ENCODE results near the gene SLC37A1. TPM values are rescaled to one million over a fixed set of nuclear protein-coding genes. Genes with fewer than 3 reads are reported as not detected.

The SLC37A1 gene
- total and polyA plus RNA-seq, 9 of the 15 experiments (the other 6 are each of a cell fraction or from before 2014, with no cell fraction given), result 0.06 to 3.4 (median 0.40) TPM

DNA sequence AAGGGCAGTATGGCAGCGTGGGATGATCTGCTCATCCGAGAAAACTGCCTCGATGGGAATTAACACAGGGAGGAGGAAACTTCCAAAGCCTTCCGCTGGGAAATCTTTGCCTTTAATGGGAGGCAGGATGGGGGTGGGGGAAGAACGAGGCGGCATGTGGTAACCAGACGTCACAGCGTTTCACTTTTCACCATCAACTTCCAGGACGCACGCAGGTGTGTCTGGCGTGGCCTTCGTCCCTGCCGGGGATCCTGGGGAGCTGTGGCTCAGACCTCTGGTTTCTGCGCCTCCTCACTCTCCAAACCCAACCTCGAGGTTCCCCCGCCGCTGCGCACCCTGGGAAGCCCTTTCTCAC lies 17.9 kb upstream of the SLC37A1 start (continued):
- TF ChIP-seq ILK (tag; IDR thresholded peaks at IDR 0.05; ENCODE audit: borderline replicate concordance, low read depth) (no peak), HMBOX1 (IDR thresholded peaks at IDR 0.05) (no peak), SAFB2 (IDR thresholded peaks at IDR 0.05; ENCODE audit: borderline replicate concordance, low read depth, low read length, severe bottlenecking) (no peak), RBM17 (IDR thresholded peaks at IDR 0.05; ENCODE audit: borderline replicate concordance, low read depth, low read length) (no peak), TAL1 (IDR thresholded peaks at IDR 0.05) (no peak)

- H3K4me1 ChIP-seq (replicated peaks in 1 of 2; ENCODE audit: control insufficient read depth in 2 of 2, insufficient read depth in 2 of 2, low read length in 2 of 2), result peaks cover 15 to 16% of the 10 kb centered on the region in 2 experiments; a peak in 4 of 5 replicates
- H3K4me3 ChIP-seq, result peak within 1 kb of the TSS; percentile 44
- in situ Hi-C loops (cut with MboI), result no loop called here
- no peaks in the 10 kb centered on the region for H3K79me2 ChIP-seq (ENCODE audit: control insufficient read depth, insufficient read depth, low read length)
- peak within 1 kb of the TSS; percentile 77 for H2AFZ ChIP-seq (ENCODE audit: low read depth, low read length)
- POLR2A ChIA-PET, result interaction anchor here (1.0 to 1.8 kb wide), 3 partner anchors 9 to 286 kb away, joined by 3 to 7 read pairs (median 4); no protein-coding TSS in a partner anchor
- no peaks in the 10 kb centered on the region for H3K36me3 ChIP-seq (ENCODE audit: control insufficient read depth, insufficient read depth, low read length)
- H3K9ac ChIP-seq (ENCODE audit: insufficient read depth in 1 of 2, low read depth in 2 of 2, low read length in 2 of 2), result peak within 1 kb of the TSS; percentile 23 to 92; a peak in 2 of 4 replicates
- intact Hi-C loops (cut with micrococcal nuclease), result loop anchor here (5.0 kb wide), 1 partner anchor 484 kb away; the partner anchor contains the start of gene ZBTB21
- H3K27ac ChIP-seq (ENCODE audit: extremely low read depth, low read depth, low read length), result no peak within 1 kb of the TSS
- FAIRE-seq (peak; percentile 97), DNase-seq (ENCODE audit: extremely low read depth in 1 of 4, low spot score in 3 of 4) (peak; percentile 99 to 100 (median 100)), ATAC-seq (peak; percentile 100)
- no peaks in the 10 kb centered on the region for H3K9me1 ChIP-seq (ENCODE audit: control insufficient read depth, insufficient read depth, low read length)
- no peaks in the 10 kb centered on the region for H3K9me3 ChIP-seq (replicated peaks; ENCODE audit: control insufficient read depth, insufficient read depth, low read depth, low read length)
- peaks cover 23 to 31% of the 10 kb centered on the region in 2 experiments for H3K27me3 ChIP-seq (ENCODE audit: control insufficient read depth in 2 of 2, insufficient read depth in 2 of 2, low read length in 2 of 2)
- BruUV-seq (replicated peaks), result no TSS peak
- 1% methylated on average over 55 of the region's 58 CpGs for WGBS (ENCODE audit: insufficient coverage, low coverage, missing lambda C conversion rate)
- CTCF ChIA-PET (ENCODE audit: low intra/inter-chr PET ratio), result interaction anchor here (0.6 kb wide), 1 partner anchor 248 kb away, joined by 3 read pairs; no protein-coding TSS in a partner anchor
- H4K20me1 ChIP-seq (replicated peaks; ENCODE audit: control insufficient read depth, insufficient read depth, low read length), result no peaks in the 10 kb centered on the region
- H3K4me2 ChIP-seq (ENCODE audit: insufficient read depth, low read length), result peak within 1 kb of the TSS; percentile 82
- TF ChIP-seq SRF (CRISPR knock-in tag; IDR thresholded peaks at IDR 0.05) (peak in 1 of 2 experiments; percentile 85; a peak in 2 of 4 replicates), CUX1 (CRISPR knock-in tag; IDR thresholded peaks at IDR 0.05) (no peak), CCNT2 (IDR thresholded peaks at IDR 0.05; ENCODE audit: borderline replicate concordance, extremely low read depth, insufficient read length, low read depth, low read length) (peak; percentile 5), MYNN (IDR thresholded peaks at IDR 0.05) (no peak), MYNN (CRISPR knock-in tag; IDR thresholded peaks at IDR 0.05) (0 out of 2 replicates have a peak, but pooled peaks have one; percentile 38), FOS (IDR thresholded peaks at IDR 0.05; ENCODE audit: extremely low read depth, insufficient read length) (peak; percentile 67), SP2 (IDR thresholded peaks at IDR 0.05; ENCODE audit: extremely low read depth, low read depth, low read length, poor library complexity, severe bottlenecking) (peak; percentile 39), ZFX (CRISPR knock-in tag; IDR thresholded peaks at IDR 0.05) (0 out of 2 replicates have a peak, but pooled peaks have one; percentile 65)
Measured at GRCh38 chr21:42496120-42496838, 17.4 kb upstream of the SLC37A1 start, which contains the start of gene RSPH1. Gene RSPH1, minus strand, starts transcription at chr21:42496224. Its CDS starts 38 bp downstream, at chr21:42496186.

Measured in K562 (cell line).